WTC11 (cell line): ENCODE measurements around the gene IFT25. TPM values are rescaled to one million over a fixed set of nuclear protein-coding genes. Genes with fewer than 3 reads are reported as not detected.
A peak's percentile ranks its signal among the peaks of the same experiment; 100 is the strongest.

ENCODE experiments used
- CREB1 ChIP-seq: sonication (generic); formaldehyde crosslinking; IDR thresholded peaks from 2 replicates; pipeline ENCODE4 v1.8.0; 2023; ENCODE audit warnings: mild to moderate bottlenecking, missing genetic modification reagents
- ESRRA ChIP-seq: sonication (generic); formaldehyde crosslinking; IDR thresholded peaks from 2 replicates; pipeline ENCODE4 v1.8.1; 2022; ENCODE audit warnings: mild to moderate bottlenecking, missing genetic modification reagents, borderline replicate concordance
- ETV6 ChIP-seq: sonication (generic); formaldehyde crosslinking; IDR thresholded peaks from 2 replicates; pipeline ENCODE4 v1.8.1; 2022; ENCODE audit warnings: mild to moderate bottlenecking, missing genetic modification reagents
- FOXK1 ChIP-seq: sonication (generic); formaldehyde crosslinking; IDR thresholded peaks from 2 replicates; pipeline ENCODE4 v1.8.0; 2022; ENCODE audit warnings: mild to moderate bottlenecking, moderate library complexity, missing genetic modification reagents
- GABPB1 ChIP-seq: sonication (generic); formaldehyde crosslinking; IDR thresholded peaks from 2 replicates; pipeline ENCODE4 v1.8.1; 2023; ENCODE audit warnings: mild to moderate bottlenecking, missing genetic modification reagents
- GTF2I ChIP-seq: fragments of 250-450 bp; sonication (Bioruptor Pico); conservative IDR thresholded peaks from 2 replicates; pipeline ENCODE4 v1.4.0; 2021; ENCODE audit warnings: mild to moderate bottlenecking
- JAZF1 ChIP-seq: fragments of 250-450 bp; sonication (Bioruptor Pico); IDR thresholded peaks from 2 replicates; pipeline ENCODE4 v1.9.0; 2021; ENCODE audit warnings: moderate library complexity, mild to moderate bottlenecking, inconsistent platforms
- MXD4 ChIP-seq: fragments of 250-450 bp; sonication (Bioruptor Pico); IDR thresholded peaks from 2 replicates; pipeline ENCODE4 v1.8.0; 2021; ENCODE audit warnings: mild to moderate bottlenecking, moderate library complexity, borderline replicate concordance
- MYBL2 ChIP-seq: sonication (generic); formaldehyde crosslinking; IDR thresholded peaks from 2 replicates; pipeline ENCODE4 v1.8.1; 2023; ENCODE audit warnings: mild to moderate bottlenecking, moderate library complexity, missing genetic modification reagents
- NR2C2 ChIP-seq: sonication (generic); formaldehyde crosslinking; IDR thresholded peaks from 2 replicates; pipeline ENCODE4 v1.8.0; 2022; ENCODE audit warnings: mild to moderate bottlenecking, missing genetic modification reagents
- SP1 ChIP-seq: sonication (generic); formaldehyde crosslinking; conservative IDR thresholded peaks from 2 replicates; pipeline ENCODE4 v1.8.1; 2022; ENCODE audit warnings: missing genetic modification reagents
- TEAD1 ChIP-seq: sonication (generic); formaldehyde crosslinking; IDR thresholded peaks from 2 replicates; pipeline ENCODE4 v1.8.0; 2022; ENCODE audit warnings: mild to moderate bottlenecking, missing genetic modification reagents
- TEAD4 ChIP-seq: sonication (generic); formaldehyde crosslinking; IDR thresholded peaks from 2 replicates; pipeline ENCODE4 v1.8.0; 2022; ENCODE audit warnings: mild to moderate bottlenecking, missing genetic modification reagents
- TP53 ChIP-seq: sonication (generic); formaldehyde crosslinking; IDR thresholded peaks from 2 replicates; pipeline ENCODE4 v1.8.1; 2023; ENCODE audit warnings: mild to moderate bottlenecking, missing genetic modification reagents
- ZBTB21 ChIP-seq: sonication (generic); formaldehyde crosslinking; IDR thresholded peaks from 2 replicates; pipeline ENCODE4 v1.8.1; 2023; ENCODE audit warnings: mild to moderate bottlenecking, missing genetic modification reagents, borderline replicate concordance
- ZNF219 ChIP-seq: sonication (generic); formaldehyde crosslinking; IDR thresholded peaks from 2 replicates; pipeline ENCODE4 v1.8.0; 2023; ENCODE audit warnings: missing genetic modification reagents, mild to moderate bottlenecking, borderline replicate concordance
- total RNA-seq: library from RNA; stranded (reverse); gene quantifications from 3 replicates; pipeline ENCODE4 v1.2.3, GENCODE V29; 2021
- TF ChIP-seq, protein P1 (sequence below): fragments of 250-450 bp; sonication (Bioruptor Pico); IDR thresholded peaks from 2 replicates; pipeline ENCODE4 v1.8.0; 2021; ENCODE audit warnings: mild to moderate bottlenecking
- TF ChIP-seq, protein P2 (sequence below): sonication (generic); formaldehyde crosslinking; IDR thresholded peaks from 2 replicates; pipeline ENCODE4 v1.8.0; 2022; ENCODE audit warnings: mild to moderate bottlenecking, missing genetic modification reagents
- TF ChIP-seq, protein P3 (sequence below): sonication (generic); formaldehyde crosslinking; IDR thresholded peaks from 2 replicates; pipeline ENCODE4 v1.8.0; 2022; ENCODE audit warnings: missing genetic modification reagents
- TF ChIP-seq, protein P4 (sequence below): fragments of 250-450 bp; sonication (Bioruptor Pico); IDR thresholded peaks from 2 replicates; pipeline ENCODE4 v1.9.0; 2021; ENCODE audit warnings: mild to moderate bottlenecking
- TF ChIP-seq, protein P5 (sequence below): sonication (generic); formaldehyde crosslinking; IDR thresholded peaks from 2 replicates; pipeline ENCODE4 v1.8.0; 2023; ENCODE audit warnings: missing genetic modification reagents, mild to moderate bottlenecking, borderline replicate concordance
- TF ChIP-seq, protein P6 (sequence below): fragments of 250-450 bp; sonication (Bioruptor Pico); IDR thresholded peaks from 2 replicates; pipeline ENCODE4 v1.9.0; 2021; ENCODE audit warnings: mild to moderate bottlenecking
- TF ChIP-seq, protein P7 (sequence below): sonication (generic); formaldehyde crosslinking; IDR thresholded peaks from 2 replicates; pipeline ENCODE4 v1.8.0; 2022; ENCODE audit warnings: mild to moderate bottlenecking, missing genetic modification reagents

IFT25 gene
- total RNA-seq, 1 experiment from 2014 or later: 22.6 TPM

DNA sequence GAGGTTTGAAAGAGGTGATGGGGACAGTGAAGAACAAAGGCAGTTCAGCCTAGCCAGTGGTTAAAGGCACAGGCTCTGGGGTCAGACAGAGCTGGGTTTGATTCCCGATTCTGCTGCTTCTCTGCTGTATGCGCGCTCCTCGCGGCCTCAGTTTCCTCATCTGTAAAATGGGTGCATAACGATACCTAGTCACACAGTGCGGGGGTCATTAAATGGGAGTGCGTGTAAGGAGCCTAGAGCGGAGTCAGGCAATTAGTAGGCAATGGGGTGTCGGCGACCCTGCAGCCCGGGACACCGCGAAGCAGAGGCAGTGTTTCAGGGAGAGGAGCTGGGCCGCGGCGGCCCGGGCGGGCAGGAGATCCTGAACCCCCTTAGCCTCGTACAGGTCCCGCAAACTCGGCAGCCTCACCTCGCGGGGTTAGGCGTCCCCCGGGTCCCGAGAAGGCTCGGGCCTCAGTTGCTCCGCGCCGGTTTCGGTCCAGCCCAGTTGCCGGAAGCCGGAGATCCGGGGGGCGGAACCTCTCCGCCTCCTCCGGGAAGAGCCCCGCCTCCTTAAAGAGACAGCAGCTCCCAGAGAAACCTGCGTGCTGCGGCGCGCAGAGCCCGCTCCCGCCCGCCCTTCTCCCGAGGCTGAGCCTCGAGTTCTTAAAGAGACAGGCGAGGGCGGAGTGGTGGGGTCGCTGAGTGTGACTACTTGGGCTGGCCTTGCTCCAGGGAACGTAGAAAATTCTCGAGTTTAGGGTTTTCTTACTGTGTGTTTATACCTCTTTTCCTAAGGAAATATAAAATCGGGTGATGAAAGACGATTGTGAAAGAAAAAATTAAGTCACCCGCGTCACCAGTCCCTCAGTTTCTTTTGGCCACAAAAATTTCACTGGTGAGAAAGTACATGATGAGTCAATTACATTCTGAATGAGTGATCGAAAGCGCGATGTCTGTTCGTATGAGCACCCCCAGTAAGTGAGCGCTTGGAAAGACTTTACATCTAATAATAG, 55.9 kb downstream of the IFT25 start, which contains the start of gene YIPF1 (continued):
- TF ChIP-seq, protein P1, sequence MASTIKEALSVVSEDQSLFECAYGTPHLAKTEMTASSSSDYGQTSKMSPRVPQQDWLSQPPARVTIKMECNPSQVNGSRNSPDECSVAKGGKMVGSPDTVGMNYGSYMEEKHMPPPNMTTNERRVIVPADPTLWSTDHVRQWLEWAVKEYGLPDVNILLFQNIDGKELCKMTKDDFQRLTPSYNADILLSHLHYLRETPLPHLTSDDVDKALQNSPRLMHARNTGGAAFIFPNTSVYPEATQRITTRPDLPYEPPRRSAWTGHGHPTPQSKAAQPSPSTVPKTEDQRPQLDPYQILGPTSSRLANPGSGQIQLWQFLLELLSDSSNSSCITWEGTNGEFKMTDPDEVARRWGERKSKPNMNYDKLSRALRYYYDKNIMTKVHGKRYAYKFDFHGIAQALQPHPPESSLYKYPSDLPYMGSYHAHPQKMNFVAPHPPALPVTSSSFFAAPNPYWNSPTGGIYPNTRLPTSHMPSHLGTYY (CRISPR knock-in tag): no peak
- no peak for TF ChIP-seq NR2C2 (CRISPR knock-in tag)
- no peak for TF ChIP-seq JAZF1 (CRISPR knock-in tag)
- TF ChIP-seq CREB1: no peak
- TF ChIP-seq, protein P2, sequence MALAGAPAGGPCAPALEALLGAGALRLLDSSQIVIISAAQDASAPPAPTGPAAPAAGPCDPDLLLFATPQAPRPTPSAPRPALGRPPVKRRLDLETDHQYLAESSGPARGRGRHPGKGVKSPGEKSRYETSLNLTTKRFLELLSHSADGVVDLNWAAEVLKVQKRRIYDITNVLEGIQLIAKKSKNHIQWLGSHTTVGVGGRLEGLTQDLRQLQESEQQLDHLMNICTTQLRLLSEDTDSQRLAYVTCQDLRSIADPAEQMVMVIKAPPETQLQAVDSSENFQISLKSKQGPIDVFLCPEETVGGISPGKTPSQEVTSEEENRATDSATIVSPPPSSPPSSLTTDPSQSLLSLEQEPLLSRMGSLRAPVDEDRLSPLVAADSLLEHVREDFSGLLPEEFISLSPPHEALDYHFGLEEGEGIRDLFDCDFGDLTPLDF (CRISPR knock-in tag): no peak
- no peak for TF ChIP-seq TP53 (CRISPR knock-in tag)
- TF ChIP-seq, protein P3, sequence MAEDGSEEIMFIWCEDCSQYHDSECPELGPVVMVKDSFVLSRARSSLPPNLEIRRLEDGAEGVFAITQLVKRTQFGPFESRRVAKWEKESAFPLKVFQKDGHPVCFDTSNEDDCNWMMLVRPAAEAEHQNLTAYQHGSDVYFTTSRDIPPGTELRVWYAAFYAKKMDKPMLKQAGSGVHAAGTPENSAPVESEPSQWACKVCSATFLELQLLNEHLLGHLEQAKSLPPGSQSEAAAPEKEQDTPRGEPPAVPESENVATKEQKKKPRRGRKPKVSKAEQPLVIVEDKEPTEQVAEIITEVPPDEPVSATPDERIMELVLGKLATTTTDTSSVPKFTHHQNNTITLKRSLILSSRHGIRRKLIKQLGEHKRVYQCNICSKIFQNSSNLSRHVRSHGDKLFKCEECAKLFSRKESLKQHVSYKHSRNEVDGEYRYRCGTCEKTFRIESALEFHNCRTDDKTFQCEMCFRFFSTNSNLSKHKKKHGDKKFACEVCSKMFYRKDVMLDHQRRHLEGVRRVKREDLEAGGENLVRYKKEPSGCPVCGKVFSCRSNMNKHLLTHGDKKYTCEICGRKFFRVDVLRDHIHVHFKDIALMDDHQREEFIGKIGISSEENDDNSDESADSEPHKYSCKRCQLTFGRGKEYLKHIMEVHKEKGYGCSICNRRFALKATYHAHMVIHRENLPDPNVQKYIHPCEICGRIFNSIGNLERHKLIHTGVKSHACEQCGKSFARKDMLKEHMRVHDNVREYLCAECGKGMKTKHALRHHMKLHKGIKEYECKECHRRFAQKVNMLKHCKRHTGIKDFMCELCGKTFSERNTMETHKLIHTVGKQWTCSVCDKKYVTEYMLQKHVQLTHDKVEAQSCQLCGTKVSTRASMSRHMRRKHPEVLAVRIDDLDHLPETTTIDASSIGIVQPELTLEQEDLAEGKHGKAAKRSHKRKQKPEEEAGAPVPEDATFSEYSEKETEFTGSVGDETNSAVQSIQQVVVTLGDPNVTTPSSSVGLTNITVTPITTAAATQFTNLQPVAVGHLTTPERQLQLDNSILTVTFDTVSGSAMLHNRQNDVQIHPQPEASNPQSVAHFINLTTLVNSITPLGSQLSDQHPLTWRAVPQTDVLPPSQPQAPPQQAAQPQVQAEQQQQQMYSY (CRISPR knock-in tag): 0 out of 2 replicates have a peak, but pooled peaks have one; percentile 19
- TF ChIP-seq ZNF219 (CRISPR knock-in tag): no peak
- TF ChIP-seq GABPB1 (CRISPR knock-in tag): peak; percentile 16; the same call in 1 of the 2 replicates
- TF ChIP-seq, protein P4, sequence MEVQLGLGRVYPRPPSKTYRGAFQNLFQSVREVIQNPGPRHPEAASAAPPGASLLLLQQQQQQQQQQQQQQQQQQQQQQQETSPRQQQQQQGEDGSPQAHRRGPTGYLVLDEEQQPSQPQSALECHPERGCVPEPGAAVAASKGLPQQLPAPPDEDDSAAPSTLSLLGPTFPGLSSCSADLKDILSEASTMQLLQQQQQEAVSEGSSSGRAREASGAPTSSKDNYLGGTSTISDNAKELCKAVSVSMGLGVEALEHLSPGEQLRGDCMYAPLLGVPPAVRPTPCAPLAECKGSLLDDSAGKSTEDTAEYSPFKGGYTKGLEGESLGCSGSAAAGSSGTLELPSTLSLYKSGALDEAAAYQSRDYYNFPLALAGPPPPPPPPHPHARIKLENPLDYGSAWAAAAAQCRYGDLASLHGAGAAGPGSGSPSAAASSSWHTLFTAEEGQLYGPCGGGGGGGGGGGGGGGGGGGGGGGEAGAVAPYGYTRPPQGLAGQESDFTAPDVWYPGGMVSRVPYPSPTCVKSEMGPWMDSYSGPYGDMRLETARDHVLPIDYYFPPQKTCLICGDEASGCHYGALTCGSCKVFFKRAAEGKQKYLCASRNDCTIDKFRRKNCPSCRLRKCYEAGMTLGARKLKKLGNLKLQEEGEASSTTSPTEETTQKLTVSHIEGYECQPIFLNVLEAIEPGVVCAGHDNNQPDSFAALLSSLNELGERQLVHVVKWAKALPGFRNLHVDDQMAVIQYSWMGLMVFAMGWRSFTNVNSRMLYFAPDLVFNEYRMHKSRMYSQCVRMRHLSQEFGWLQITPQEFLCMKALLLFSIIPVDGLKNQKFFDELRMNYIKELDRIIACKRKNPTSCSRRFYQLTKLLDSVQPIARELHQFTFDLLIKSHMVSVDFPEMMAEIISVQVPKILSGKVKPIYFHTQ (CRISPR knock-in tag): peak; percentile 10; the same call in 1 of the 2 replicates
- peak; percentile 96 for TF ChIP-seq SP1 (CRISPR knock-in tag)
- no peak for TF ChIP-seq TEAD4
- no peak for TF ChIP-seq MYBL2 (CRISPR knock-in tag)
- no peak for TF ChIP-seq ESRRA (CRISPR knock-in tag)
- TF ChIP-seq GTF2I (CRISPR knock-in tag): peak; percentile 98
- peak; percentile 63; the same call in 1 of the 2 replicates for TF ChIP-seq FOXK1 (CRISPR knock-in tag)
- TF ChIP-seq, protein P5, sequence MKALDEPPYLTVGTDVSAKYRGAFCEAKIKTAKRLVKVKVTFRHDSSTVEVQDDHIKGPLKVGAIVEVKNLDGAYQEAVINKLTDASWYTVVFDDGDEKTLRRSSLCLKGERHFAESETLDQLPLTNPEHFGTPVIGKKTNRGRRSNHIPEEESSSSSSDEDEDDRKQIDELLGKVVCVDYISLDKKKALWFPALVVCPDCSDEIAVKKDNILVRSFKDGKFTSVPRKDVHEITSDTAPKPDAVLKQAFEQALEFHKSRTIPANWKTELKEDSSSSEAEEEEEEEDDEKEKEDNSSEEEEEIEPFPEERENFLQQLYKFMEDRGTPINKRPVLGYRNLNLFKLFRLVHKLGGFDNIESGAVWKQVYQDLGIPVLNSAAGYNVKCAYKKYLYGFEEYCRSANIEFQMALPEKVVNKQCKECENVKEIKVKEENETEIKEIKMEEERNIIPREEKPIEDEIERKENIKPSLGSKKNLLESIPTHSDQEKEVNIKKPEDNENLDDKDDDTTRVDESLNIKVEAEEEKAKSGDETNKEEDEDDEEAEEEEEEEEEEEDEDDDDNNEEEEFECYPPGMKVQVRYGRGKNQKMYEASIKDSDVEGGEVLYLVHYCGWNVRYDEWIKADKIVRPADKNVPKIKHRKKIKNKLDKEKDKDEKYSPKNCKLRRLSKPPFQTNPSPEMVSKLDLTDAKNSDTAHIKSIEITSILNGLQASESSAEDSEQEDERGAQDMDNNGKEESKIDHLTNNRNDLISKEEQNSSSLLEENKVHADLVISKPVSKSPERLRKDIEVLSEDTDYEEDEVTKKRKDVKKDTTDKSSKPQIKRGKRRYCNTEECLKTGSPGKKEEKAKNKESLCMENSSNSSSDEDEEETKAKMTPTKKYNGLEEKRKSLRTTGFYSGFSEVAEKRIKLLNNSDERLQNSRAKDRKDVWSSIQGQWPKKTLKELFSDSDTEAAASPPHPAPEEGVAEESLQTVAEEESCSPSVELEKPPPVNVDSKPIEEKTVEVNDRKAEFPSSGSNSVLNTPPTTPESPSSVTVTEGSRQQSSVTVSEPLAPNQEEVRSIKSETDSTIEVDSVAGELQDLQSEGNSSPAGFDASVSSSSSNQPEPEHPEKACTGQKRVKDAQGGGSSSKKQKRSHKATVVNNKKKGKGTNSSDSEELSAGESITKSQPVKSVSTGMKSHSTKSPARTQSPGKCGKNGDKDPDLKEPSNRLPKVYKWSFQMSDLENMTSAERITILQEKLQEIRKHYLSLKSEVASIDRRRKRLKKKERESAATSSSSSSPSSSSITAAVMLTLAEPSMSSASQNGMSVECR (CRISPR knock-in tag): no peak
- no peak for TF ChIP-seq ZBTB21 (CRISPR knock-in tag)
- TF ChIP-seq TEAD1 (CRISPR knock-in tag): no peak
- no peak for TF ChIP-seq MXD4 (CRISPR knock-in tag)
- TF ChIP-seq, protein P6, sequence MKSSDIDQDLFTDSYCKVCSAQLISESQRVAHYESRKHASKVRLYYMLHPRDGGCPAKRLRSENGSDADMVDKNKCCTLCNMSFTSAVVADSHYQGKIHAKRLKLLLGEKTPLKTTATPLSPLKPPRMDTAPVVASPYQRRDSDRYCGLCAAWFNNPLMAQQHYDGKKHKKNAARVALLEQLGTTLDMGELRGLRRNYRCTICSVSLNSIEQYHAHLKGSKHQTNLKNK (CRISPR knock-in tag): no peak
- peak; percentile 75 for TF ChIP-seq ETV6 (CRISPR knock-in tag)
- TF ChIP-seq, protein P7, sequence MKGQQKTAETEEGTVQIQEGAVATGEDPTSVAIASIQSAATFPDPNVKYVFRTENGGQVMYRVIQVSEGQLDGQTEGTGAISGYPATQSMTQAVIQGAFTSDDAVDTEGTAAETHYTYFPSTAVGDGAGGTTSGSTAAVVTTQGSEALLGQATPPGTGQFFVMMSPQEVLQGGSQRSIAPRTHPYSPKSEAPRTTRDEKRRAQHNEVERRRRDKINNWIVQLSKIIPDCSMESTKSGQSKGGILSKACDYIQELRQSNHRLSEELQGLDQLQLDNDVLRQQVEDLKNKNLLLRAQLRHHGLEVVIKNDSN (CRISPR knock-in tag): no peak
